ENCODE data around the gene RNF44. TPM values are rescaled to one million over a fixed set of nuclear protein-coding genes. Genes with fewer than 3 reads are reported as not detected.
A peak's percentile ranks its signal among the peaks of the same experiment; 100 is the strongest.

Gene RNF44
- total and polyA plus RNA-seq, 2 of the 13 experiments (the other 11 are each of a cell fraction or from before 2014, with no cell fraction given) = 9.2 to 16.8 TPM

GRCh38 chr5:176535664-176536131, 1.5 kb downstream of the RNF44 start (continued):
- TF ChIP-seq, protein P1, sequence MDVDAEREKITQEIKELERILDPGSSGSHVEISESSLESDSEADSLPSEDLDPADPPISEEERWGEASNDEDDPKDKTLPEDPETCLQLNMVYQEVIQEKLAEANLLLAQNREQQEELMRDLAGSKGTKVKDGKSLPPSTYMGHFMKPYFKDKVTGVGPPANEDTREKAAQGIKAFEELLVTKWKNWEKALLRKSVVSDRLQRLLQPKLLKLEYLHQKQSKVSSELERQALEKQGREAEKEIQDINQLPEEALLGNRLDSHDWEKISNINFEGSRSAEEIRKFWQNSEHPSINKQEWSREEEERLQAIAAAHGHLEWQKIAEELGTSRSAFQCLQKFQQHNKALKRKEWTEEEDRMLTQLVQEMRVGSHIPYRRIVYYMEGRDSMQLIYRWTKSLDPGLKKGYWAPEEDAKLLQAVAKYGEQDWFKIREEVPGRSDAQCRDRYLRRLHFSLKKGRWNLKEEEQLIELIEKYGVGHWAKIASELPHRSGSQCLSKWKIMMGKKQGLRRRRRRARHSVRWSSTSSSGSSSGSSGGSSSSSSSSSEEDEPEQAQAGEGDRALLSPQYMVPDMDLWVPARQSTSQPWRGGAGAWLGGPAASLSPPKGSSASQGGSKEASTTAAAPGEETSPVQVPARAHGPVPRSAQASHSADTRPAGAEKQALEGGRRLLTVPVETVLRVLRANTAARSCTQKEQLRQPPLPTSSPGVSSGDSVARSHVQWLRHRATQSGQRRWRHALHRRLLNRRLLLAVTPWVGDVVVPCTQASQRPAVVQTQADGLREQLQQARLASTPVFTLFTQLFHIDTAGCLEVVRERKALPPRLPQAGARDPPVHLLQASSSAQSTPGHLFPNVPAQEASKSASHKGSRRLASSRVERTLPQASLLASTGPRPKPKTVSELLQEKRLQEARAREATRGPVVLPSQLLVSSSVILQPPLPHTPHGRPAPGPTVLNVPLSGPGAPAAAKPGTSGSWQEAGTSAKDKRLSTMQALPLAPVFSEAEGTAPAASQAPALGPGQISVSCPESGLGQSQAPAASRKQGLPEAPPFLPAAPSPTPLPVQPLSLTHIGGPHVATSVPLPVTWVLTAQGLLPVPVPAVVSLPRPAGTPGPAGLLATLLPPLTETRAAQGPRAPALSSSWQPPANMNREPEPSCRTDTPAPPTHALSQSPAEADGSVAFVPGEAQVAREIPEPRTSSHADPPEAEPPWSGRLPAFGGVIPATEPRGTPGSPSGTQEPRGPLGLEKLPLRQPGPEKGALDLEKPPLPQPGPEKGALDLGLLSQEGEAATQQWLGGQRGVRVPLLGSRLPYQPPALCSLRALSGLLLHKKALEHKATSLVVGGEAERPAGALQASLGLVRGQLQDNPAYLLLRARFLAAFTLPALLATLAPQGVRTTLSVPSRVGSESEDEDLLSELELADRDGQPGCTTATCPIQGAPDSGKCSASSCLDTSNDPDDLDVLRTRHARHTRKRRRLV (CRISPR knock-in tag; IDR thresholded peaks at IDR 0.05) = no peak
- TF ChIP-seq KDM2A (CRISPR knock-in tag; IDR thresholded peaks at IDR 0.05; ENCODE audit: borderline replicate concordance, low read depth) (no peak), ZNF619 (CRISPR knock-in tag; IDR thresholded peaks at IDR 0.05) (no peak), YEATS2 (CRISPR knock-in tag; IDR thresholded peaks at IDR 0.05; ENCODE audit: borderline replicate concordance) (no peak), MED1 (CRISPR knock-in tag; IDR thresholded peaks at IDR 0.05) (0 out of 2 replicates have a peak, but pooled peaks have one; percentile 9), POLR2A (IDR thresholded peaks at IDR 0.05; ENCODE audit: insufficient read depth in 1 of 2, low read depth in 2 of 2, low read length in 2 of 2) (0 out of 4 replicates have a peak, but pooled peaks of 1 of the 2 experiments have one; percentile 53), KAT7 (CRISPR knock-in tag; IDR thresholded peaks at IDR 0.05; ENCODE audit: borderline replicate concordance) (no peak), ZNF83 (CRISPR knock-in tag; IDR thresholded peaks at IDR 0.05; ENCODE audit: borderline replicate concordance) (no peak), POLR2AphosphoS5 (IDR thresholded peaks at IDR 0.05; ENCODE audit: low read depth, low read length) (no peak), NFE2L2 (IDR thresholded peaks at IDR 0.05; ENCODE audit: low read length) (no peak), POLR2G (IDR thresholded peaks at IDR 0.05; ENCODE audit: low read depth, low read length) (no peak), MIXL1 (CRISPR knock-in tag; IDR thresholded peaks at IDR 0.05) (no peak), MAX (IDR thresholded peaks at IDR 0.05) (0 out of 2 replicates have a peak, but pooled peaks have one; percentile 12), THYN1 (CRISPR knock-in tag; IDR thresholded peaks at IDR 0.05; ENCODE audit: borderline replicate concordance, low read depth) (no peak), NONO (IDR thresholded peaks at IDR 0.05) (no peak), NONO (CRISPR knock-in tag; conservative IDR thresholded peaks at IDR 0.05) (no peak), MTF2 (CRISPR knock-in tag; IDR thresholded peaks at IDR 0.05; ENCODE audit: borderline replicate concordance) (no peak)

Measured in HepG2 (cell line).